GM18519 (cell line): Measurements from ENCODE around the gene EIF3D.

Experiments used
- ATAC-seq: cut with Tn5 transposase; IDR thresholded peaks from one replicate; pipeline ENCODE4 v1.9.1; 2021; ENCODE audit warnings: mild to moderate bottlenecking, moderate library complexity; ENCODE audit not compliant: unreplicated experiment, low FRiP score

The EIF3D gene

GRCh38 chr22:36470162-36470993, 58.6 kb downstream of the EIF3D start:
- no peak for ATAC-seq

DNA sequence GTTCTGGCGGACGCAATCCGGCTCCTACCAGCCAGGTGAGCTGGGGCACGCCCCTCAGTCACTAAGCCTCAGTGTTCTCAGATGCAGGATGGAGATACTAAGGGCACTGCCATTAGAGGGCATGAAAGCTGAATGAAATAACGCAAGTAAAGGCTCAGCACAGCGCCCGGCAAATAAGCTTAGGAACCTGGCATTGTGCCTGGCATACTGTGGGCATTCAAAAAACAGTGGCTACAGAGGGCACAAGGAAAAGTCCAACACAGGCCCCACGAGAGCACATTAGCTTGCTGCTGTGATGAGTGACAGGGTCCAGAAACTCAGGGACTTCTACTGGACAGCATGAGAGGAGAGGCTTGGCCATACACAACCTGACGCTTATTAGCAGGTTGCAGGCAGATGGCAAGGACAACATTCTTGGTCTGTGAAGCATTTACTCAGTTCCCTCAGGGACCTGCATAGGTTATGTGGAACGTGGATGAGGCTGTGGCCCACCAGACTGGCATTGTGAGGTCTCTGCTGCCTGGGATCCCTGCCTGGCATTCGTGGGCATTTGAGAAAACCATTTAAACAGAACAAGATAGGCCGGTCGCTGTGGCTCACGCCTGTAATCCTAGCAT, 59.8 kb downstream of the EIF3D start:
- ATAC-seq: no peak

- no peak for ATAC-seq
Observed at GRCh38 chr22:36467946-36468345, 61.0 kb downstream of the EIF3D start.

GRCh38 chr22:36467042-36467810, 61.7 kb downstream of the EIF3D start:
- no peak for ATAC-seq

DNA sequence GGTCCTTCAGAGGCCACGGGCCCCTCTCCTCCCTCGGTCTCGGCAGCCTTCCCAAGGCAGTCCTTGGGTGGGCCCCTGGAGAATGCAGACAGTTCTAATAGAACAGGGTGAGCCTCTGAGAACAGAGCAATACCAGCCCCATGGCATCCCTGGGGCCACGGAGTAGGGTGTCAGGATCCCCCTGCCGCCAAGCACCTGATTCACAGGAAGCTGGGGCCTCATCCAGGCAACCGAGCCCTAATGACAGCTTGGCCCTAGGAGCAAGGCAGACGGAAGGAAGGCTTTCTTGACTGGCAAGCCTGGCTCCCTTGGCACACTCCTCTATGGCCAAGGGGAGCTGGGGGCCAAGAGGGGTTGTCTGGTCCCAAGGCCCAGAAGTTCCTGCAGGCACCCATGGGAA, 62.7 kb downstream of the EIF3D start:
- no peak for ATAC-seq

DNA sequence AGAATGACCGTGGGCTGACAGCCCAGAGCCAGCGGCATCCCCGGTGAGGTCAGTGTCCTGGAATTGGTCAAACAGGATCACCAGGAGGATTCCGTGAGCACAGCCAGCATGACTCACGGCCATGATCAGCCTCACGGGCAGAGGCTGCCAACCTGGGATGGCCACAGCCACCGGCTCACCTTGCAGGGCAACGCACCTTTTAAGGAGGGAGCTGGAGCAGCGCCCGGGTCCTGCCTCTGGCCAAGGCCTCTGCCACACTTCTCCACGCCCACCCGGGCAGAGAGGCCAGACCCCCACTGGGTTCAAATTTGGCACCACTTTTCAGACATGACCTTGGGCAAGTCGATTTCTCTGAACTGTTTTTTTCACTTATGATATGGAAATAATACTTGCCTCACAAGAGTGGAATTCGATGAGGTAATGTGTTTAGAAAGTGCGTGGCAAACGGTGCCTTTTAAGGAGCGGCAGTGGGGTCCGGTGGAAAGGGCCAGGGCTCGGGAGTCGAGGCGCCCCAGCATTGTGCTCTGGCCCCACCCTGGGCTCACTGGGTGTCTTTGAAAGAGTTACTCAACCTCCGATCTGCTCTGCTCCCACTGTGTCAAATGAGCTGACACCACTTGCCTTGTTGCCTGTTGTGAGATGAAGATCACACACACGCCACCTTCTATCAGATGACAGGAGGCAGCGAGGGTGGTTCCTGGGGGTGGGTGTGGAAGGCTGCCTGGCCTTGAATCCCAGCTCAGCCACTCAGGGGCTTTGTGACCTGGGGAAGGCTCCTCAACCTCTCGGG, 63.5 kb downstream of the EIF3D start:
- ATAC-seq: no peak

DNA sequence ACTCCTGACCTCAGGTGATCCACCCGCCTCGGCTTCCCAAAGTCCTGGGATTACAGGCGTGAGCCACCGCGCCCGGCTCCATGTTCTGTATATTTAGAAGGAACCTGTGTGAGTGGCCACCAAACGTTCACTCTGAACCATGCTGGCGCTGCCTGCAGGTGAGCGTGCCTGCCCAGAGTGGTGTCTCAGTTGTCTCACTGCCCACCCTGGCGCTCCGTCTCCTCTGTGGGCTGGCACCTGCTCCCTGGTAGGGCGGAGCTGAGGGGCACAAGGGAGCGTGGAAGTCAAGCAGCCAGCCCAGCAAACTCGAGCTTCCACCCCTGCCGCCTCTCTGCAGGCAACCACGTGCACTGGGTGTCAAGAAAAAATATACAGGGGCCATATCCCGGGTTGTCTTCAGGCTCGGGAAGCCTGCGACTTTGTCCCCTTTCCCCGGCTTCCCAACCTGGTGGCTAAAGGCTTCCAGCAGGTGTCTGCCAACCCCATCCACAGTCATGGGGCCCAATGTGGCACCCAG, 64.2 kb downstream of the EIF3D start:
- ATAC-seq: no peak

- ATAC-seq: no peak
Observed at GRCh38 chr22:36463783-36464184, 65.2 kb downstream of the EIF3D start.

GRCh38 chr22:36461665-36462649, 67.0 kb downstream of the EIF3D start:
- ATAC-seq: no peak
